Stimulated activated CD4-positive, alpha-beta T cell treated with anti-CD3 and anti-CD28 coated beads, TNF-alpha, amount 100 ng/mL, for 48 hours (primary cell): ENCODE data around the gene DIPK1B.

ENCODE experiments used
- DNase-seq, 3 donors: peaks; one replicate each; pipeline ENCODE4 v3.0.0-alpha.2; 2020; ENCODE audit warnings: low read depth in 3 of 3

Gene DIPK1B

DNA sequence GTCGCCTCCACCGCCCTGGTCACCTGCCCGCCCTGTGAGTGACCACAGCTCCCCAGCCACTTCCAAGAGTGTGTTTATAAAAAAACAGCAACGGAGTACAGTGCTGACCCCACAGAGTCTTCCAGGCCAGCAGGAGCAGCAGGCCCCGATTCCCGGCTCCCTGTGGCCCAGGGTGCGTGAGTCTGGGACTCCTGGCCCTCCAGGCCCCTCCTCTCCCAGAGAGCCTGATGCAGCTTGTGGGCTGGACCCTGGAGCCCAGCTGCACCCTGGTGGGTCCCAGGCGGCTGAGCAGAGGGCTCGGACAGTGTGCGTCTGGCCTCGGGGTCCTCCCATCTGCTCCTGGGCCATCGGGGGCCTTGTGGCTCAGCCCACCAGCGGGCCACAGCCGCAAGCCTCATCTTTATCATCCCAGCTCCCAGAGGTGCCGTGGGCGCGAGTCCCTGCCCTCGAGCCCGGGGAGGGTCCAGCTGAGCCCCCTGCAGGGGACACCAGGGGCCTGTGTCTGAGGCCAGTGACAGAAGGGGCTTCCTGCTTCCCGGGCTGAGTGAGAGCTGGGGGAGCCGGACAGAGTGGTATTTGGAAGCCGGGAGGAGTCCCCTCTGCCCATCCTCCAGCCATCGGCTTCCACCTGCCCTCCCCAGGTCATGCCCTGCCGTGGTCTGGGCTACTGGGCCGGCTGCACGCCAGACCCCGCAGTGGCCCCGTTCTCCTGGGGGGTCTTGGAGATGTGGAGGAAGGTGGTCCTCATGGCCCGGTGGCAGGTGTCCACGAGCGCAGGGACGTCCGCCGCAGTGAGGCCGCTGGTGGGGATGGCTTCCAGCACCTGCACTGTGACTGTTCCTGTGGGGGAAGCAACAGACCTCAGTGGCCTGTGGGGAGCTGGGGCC is 39.0 kb upstream of the DIPK1B start:
- DNase-seq, result no peak

DNA sequence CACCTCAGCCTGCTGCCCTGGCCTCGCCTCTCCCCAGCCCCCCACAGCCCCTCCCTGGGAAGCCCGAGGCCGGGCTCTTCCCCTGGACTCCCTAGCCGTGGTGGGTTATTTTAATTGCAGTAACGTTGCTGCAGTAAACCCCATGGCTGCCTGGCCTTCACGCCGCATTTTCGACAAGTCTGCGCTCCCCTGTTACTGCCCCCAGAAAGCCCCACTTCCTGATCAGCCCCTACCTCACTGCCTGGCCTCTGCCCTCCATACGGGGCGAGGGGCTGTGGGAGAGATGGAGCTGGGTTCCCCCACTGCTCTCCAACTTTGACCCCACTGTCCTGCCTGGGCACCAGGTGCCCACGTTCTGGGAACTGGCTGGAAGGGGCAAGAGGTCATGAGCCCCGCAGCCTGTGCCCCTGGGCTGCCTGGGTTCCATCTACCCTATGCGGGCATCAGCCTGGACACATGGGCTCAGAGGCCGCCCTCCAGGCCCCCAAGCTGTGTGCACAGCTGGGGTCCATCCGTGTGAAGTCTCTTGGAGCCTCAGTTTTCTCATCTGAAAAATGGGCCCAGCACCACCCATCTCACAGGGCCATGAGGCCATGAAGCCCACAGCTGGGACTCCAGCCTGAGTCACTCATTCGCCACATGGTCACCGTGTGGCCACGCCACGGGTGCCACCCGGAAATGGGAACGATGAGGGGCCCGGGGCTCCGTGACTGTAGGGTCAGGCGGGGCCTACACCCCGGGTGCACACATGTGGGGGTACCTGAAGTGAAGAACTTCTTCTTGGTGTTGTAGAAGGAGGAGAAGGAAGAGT is 38.2 kb upstream of the DIPK1B start:
- no peak for DNase-seq

DNA sequence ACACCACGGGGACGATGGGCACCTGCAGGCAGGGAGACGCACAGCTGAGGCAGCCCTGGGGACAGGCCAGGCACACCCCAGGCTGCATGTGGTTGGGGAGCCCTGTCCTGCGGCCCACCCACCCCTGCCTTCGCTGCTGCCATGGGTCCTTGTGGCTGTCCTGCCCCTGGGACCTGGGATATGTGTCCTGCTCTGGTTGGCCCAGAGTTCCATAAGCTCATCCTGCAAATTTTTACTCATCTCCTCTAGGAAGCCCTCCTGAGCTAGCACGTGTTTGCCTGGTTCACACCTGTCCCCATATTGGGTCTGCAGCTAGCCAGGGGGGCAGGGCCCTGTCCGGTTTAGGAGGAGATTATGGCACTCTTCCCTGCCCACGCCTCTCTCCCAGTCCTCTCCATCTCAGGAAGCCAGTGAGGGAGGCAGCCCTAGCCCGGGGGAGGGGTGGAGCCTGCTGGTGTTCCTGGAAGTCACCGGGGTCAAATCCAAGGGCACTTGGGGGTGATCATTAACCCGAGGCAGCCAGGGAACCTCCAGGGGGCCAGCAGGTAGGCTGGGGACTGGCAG is 37.5 kb upstream of the DIPK1B start:
- no peak for DNase-seq

DNA sequence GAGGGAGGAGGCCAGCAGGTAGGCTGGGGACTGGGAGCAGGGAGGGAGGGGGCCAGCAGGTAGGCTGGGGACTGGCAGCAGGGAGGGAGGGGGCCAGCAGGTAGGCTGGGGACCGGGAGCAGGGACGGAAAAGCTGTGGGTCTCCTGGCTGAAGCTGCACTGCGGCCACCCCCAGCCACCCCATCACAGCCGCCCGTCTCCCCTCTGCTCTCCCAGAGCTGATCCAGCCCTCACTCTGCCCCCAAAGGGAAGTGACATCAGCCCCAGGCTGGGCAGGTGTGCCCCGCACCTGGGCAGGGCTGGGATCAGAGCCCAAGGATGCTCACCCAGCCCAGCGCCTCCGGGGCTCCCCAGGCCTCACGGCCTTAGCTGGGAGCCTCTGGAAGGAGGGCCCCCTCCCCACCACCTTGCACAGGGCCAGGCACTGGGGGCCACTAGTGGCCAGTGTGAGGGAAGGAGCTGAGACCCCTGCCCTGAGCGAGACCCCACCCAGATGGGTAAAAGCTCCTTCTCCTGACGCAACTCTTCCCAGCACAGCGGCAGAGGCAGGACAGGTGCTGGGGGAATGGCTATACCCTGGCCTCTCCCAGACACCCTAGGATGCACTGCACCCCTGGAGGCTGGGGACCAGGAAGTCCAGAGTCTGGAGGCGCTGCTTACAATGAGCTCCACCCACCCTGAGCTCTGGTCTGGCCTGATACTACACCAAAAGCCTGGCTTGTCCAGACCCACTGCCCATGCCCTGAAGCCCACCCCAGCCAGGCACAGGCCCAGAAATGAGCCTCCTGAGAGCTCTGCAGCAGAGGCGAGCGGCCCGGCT is 36.7 kb upstream of the DIPK1B start:
- no peak for DNase-seq

DNA sequence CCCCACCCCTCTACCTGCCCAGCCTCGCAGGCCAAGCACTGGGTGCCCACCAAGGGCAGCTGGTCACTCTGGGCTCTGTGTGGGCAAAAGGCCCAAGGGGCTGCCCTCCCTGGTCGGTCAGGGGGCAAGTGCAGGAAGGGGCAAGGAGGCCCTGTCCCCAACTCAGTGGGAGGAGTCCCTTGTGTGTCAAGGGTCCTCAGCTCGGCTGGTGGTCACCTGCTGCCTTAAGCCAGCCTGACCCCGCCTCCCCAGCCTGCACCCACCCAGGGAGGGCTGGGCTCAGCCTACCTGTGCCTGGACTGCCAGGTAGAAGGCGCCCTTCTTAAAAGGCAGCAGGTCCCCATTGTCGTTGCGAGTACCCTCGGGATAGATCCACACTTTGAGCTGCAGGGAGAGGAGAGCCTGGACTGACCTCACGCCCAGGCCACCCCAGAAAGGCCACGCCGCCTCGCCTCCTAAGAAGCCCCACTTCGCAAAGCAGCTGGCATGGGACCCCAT is 36.0 kb upstream of the DIPK1B start:
- no peak for DNase-seq

DNA sequence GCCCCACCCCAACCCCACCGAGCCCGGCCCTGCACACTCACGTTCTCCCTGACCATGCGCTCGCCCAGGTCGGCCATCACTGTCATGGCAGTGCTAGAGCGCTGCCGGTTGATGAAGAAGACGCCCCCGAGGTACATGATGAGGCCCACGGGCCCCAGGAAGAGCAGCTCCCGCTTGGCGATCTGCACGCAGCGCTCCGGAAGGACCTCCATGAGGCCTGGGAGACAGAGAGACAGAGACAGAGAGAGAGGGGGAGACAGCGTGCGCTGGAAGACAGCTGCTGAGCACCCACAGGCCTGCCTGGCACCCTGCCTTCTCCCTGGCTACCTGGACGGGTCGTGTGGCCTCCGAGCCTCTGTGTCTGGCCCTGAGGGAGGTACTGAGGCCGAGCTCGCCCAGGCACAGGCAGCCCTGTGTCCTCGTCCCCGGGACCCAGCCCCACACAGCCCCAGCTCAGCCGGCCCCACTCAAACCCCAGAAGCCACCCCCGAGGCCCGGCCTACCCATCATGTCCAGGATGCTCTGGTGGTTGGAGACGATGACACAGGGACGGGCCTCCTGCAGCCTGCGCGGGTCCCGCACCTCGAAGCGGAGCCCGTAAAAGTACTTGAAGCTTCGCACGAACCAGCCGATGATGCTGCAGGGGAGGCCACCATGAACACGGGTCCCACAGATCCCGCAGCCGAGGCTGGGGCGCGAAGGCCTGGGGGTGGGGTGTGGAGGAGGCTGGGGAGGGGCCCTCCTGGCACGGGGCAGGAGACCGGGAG is 35.3 kb upstream of the DIPK1B start:
- no peak for DNase-seq

DNA sequence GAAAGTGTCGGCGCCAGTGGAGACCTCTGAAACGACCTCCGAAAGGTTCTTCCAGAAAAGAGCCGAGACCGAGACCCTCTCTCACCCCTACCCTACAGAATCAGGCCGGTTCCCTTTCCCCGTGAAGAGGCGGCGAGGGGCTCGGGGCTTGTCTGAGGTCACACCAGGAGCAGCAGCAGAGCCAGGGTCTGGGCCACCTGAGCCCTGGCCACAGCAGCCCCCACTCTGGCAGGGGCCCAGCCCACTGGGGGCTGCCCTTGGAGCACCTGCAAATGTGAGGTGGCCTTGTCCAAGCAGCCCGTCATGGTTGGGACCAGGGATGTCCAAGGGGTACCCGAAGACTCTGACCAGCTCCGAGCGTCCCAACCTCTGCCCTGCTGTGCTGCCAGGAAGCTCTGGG is 34.3 kb upstream of the DIPK1B start:
- DNase-seq, result no peak

DNA sequence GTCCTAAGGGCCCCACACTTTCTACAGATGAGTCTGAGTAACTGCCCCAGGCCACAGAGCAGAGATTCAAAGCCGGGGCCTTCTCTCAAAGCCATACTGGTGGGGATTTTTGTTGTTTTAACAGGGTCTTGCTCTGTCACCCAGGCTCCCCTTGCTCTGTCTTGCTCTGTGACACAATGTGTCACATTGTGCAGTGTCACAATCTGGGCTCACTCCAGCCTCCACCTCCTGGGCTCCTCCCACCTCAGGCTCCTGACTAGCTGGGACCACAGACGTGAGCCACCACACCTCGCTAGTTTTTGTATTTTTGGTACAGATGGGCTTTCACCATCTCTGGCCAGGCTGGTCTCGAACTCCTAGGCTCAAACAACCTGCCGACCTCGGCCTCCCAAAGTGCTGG is 33.7 kb upstream of the DIPK1B start:
- DNase-seq, result no peak

DNA sequence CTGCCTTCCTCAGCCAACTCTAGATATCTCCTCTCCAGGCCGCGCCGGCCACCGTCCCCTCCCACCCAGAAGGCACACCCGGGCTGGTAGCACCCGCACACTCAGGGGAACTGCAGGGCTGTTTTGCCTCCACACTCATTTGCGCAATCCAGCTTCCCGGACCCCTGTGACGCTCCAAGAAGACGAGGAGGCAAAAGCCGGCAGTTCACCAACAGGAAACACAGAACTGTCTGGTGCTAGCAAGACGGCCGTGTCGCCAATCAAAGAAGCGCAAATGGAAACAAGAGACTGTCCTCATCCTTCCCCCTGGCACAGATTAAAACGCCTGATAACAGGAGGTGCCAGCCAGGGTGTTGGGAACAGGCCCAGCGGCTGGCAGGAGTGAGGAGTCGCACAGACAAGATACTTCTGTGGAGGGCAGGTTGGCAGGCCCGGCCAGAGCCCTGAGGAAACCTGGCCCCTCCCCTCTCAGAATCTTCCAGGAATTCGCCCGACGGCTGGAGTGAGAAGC is 32.9 kb upstream of the DIPK1B start:
- no peak for DNase-seq

DNA sequence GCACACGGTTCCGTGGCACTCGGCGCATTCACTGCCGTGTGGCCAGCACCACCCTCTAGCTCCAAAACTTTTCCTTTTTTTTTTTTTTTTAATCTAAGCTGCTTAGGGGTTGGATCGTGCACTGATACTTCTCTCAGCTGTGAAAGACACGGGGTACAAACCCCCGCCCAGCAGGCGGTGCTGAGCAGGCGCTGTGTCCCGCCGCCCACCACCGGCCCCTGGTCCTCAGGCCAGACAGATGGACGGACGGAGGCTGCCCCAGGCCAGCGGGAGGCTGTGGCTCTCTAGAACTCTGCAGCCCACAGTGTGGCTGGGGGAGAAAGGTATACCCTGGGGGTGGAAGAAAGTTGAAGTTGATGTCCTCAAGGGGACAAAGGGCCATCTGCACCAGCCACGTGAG is 31.3 kb upstream of the DIPK1B start:
- no peak for DNase-seq

DNA sequence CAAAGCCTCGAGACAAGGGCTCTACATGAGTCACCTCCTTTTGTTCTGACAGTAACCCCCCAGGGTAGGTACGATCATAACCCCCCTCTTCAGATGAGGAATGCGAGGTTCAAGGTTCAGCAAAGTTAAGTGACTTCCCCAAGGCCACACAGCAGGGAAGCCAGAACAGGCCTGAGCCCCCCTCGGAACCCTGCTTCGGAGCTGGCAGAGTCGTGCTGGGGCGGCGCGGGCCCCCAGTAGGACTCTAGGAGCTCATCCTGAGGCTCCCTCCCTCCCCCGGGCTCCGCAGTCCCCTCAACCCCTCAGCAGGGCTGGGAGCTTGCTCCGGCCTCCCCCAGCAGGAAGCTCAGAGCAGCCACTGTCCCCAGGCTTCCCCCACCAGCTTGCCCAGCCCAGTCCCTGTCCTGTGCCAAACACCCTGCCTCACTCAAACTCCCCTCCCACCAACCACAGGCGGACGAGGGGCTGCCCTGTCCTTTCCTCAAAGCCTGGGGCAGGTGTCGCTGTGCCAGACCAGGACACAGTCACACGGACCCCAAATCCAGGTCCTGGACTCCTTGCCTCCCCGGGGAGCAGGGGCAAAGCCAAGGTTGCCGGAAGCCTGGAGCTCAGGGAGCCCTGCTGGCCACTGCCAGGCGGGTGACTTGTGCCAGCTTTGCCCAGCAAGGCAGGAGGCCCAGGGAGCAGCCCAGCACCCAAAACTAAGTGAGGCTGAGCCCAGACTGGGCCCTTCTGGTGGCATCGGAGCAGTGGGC is 30.2 kb upstream of the DIPK1B start:
- no peak for DNase-seq

DNA sequence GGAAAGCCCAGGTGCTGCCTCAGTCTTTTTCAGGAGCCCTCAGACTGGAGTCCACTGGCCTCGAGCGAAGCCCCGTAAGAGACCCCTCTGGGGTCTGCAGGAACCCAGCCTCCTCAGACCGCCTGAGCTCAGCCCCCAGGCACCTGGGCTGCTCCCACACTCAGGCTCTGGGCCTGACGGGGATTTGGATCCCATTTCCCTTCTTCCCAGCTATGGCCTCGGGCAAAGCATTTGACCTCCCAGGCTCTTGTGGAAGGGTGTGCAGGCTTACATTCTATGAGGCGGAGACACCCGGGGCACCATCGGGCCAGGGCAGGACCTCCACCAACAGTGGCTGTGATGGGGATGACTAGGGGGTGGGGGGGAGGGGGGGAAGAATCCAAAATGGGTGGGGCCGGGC is 29.7 kb upstream of the DIPK1B start:
- DNase-seq, result no peak

DNA sequence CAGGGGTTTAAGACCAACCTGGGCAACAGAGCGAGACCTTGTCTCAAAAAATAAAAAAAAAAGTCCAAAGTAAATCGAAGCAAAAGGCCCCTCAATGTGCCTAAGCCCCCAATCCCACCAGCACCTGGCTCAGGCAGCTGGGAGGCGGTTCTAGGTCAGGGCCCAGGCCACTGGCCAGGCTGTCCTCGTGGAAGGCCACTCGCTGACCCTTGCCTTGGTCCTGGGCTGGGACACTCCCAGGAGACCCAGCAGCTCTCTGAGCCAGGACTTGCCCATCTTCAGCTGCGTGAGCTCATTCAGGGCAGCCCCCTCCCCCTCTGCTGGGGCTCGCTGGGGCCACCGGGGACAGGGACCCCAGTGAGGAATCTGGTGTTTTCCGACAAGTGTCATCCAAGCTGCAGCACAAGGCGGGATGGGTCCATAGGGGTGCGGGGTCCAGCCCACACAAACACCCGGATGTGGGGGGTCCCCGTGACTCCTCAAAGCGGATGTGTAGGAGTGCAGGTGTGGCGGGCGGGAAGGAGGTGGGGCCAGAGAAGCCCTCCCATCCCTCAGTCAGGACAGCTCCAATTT is 29.1 kb upstream of the DIPK1B start:
- no peak for DNase-seq

DNA sequence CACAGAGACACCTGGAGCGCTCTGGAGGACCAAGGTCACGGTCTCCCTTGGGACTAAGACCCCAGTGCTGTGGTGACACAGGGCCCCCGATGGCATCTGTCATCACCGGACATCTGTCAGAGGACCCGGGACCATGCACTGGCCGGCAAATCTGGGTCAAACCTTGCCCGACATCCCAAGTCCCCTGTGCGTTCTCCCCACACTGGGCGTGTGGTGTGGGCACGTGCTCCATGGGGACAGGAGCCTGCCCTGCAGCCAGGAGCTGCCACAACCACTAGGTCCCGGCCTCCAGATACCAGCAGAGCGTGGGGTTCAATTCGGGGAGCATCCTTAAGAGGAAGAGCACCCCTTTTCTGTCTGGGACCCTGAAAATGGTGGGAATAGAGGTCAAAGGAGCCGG is 28.6 kb upstream of the DIPK1B start:
- DNase-seq, result no peak

DNA sequence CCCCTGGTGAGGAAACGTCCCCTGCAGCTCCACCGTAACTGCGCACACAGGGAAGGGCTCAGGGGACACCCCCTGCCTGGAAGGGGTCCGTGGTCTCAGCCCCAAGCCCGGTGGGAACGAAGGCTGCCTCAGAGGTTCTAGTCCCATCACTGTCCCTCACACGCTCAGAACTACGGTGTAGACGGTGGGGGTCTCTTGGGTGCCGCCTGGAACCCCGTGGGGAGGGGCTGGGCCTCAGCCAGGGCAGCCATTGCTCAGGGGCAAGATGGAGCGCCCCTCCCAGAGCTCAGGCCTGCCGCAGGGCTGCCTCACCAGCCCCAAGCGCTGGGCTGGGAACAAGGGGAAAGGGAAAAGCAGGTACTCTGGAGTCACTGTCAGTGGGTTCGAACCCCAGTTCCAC is 28.0 kb upstream of the DIPK1B start:
- DNase-seq, result no peak

DNA sequence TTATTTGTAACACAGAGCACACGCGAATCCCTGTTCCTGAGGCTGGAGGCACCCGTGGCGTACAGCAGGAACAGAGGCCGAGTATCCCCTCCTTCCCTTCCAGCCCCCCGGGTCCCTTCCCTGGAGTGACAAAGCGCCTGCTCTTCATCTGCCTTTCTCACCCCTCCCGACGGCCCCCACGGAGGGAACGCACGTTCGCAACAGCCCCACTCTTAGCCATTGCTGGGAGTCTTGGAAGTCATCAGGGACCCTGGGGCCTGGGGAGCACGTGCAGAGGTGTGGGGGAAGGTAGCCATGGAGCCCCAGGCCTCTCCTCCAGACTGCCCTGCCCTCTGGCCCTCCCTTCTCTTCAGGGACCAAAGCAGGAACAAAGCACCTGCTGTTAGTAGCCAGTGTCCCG is 27.6 kb upstream of the DIPK1B start:
- no peak for DNase-seq

DNA sequence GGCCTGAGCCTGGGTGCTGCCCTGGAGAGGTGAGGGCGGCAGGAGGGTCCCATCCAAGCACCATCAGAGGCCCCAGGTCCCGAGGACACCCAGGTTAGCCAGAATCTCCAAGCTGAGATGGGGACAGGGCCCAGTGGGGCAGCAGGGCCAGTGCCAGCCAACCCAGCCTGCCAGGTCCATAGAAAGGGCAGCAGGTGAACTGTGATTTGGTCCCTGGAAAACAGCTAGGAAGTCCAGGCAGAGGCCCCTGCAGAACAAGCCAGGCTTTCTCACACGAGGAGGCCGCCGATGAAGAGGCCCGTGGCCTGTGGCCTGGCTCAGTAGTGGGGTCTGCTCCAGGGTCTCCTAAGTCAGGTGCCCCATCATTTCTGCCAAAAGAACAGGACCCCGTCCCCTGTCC is 27.2 kb upstream of the DIPK1B start:
- no peak for DNase-seq

DNA sequence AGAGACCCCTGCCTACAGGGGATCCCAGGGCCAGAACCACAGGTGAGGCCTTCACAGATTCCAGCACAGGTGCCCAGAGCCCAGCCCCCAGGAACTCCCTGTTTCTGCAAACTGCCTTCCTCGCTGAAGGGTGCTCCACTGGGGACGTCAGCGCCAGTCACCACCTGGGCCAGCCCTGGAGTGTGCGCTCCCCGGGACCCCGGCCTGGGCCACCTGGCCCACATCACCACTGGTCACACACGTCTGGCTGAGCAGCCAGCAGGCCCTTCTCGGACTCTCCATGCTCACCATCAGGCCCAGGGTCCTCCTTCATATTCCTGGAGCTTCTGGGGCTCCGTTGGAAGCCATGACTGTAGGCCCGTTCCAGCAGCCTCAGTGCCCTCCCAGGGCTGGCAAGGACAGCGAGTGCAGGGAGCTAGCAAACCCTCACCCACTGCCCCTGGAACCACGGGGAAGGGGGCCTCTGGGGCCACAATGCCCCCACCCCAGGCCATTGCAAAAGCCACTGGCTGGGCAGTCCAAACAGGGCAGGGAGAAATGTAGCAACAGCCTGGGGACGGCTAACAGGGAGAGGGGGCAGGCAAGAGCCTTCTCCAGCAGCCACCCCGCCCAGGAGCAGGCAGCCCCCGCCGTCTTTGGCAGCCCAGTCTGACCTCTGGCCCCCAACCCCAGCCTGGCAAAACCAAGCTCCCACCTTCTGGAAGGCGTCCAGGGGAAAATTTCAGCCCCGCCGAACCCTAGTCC is 26.4 kb upstream of the DIPK1B start:
- no peak for DNase-seq

DNA sequence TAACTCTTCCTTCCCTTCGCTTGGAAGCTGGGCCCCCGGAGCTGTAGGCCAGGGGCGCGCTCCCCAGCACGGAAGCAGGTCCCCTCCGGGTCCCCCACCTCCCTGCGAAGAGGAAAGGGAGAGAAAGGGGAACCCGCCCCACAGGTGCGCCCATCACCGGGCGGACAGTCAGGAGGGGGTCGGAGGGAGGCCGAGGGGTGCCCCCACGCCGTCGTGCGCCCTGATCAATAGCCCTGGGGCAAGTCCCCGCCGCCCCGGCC is 25.9 kb upstream of the DIPK1B start:
- DNase-seq, result no peak
